Peyer's patch (tissue), 4 donors: ENCODE data around the gene CENPO. TPM values are rescaled to one million over a fixed set of nuclear protein-coding genes. Genes with fewer than 3 reads are reported as not detected.

Experiments used
- DNase-seq, 3 donors: peaks; one replicate each; pipeline ENCODE4 v3.0.0-alpha.2; 2017 to 2019
- H3K27ac ChIP-seq, 4 donors: fragments of 200-600 bp; sonication (generic); one replicate each; pipeline ENCODE4 v1.5.1; 2016 to 2019
- H3K27me3 ChIP-seq, 2 donors: fragments of 200-600 bp; sonication (generic); one replicate each; pipeline ENCODE4 v1.5.1; 2019
- H3K36me3 ChIP-seq, 3 donors: fragments of 200-600 bp; sonication (generic); one replicate each; pipeline ENCODE4 v1.5.1; 2016 to 2019
- H3K4me1 ChIP-seq, 4 donors: fragments of 200-600 bp; sonication (generic); one replicate each; pipeline ENCODE4 v1.5.1; 2016 to 2019
- H3K4me3 ChIP-seq, 4 donors: fragments of 200-600 bp; sonication (generic); 1 replicate in 3 of 4; 2 replicates in 1 of 4; pipeline ENCODE4 v1.5.1; 2016 to 2019; ENCODE audit warnings: mild to moderate bottlenecking in 1 of 4
- H3K9me3 ChIP-seq, 4 donors: fragments of 200-600 bp; sonication (generic); one replicate each; pipeline ENCODE4 v1.5.1; 2016 to 2019; ENCODE audit warnings: mild to moderate bottlenecking in 1 of 4
- POLR2A ChIP-seq, 2 donors: fragments of 450-650 bp; IDR thresholded peaks; one replicate each; pipeline ENCODE4 v1.5.1; 2017; ENCODE audit warnings: antibody characterized with exemption in 2 of 2, mild to moderate bottlenecking in 2 of 2, moderate library complexity in 2 of 2
- total RNA-seq, 4 donors: library from RNA; depleted of rRNA; stranded (reverse); fragments of >200 nt; gene quantifications; one replicate each; pipeline ENCODE4 v1.1.0, GENCODE V29; 2016
- TF ChIP-seq, protein P1 (sequence below), 6 experiments: fragments of 450-650 bp in 4 of 6; fragments of 200-600 bp in 2 of 6; sonication (generic) in 1 of 6; IDR thresholded peaks; one replicate each; pipeline ENCODE4 v1.5.1; 2017 to 2019; ENCODE audit warnings: antibody characterized with exemption in 6 of 6, mild to moderate bottlenecking in 3 of 6, moderate library complexity in 1 of 6

Gene CENPO
- total RNA-seq, 4 donors from 2014 or later, result 8.5 to 10.7 (median 10.0) TPM

DNA sequence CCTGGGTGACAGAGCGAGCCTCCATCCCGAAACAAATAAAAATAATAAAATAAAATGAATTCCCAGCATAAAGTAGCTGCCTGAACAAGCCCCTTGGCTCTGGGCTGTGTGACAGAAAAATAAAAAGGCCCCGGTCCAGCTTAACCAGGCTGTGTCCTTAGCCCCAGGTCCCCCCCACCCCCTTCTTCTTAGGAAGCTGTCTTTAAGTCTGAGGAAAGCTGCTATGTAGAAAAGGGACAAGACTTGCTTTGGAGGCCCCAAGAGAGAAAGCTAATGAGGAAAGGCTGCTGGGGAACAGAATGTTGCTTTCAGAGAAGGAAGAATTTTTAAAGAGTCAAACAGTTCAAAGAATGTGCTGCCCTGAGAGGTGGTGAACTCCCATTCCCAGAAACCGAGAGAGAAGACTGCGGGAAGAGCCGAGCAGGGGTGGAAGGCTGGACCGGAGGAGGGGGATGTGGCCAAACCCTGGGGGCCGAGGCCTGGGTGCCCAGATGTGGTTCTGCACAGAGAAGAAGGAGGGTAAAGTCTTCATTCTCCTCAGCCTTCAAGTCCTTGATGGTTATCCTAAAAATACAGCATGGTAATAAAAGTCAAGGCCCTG is 61.9 kb downstream of the CENPO start:
- H3K9me3 ChIP-seq, result no peaks in the 10 kb centered on the region
- TF ChIP-seq, protein P1, sequence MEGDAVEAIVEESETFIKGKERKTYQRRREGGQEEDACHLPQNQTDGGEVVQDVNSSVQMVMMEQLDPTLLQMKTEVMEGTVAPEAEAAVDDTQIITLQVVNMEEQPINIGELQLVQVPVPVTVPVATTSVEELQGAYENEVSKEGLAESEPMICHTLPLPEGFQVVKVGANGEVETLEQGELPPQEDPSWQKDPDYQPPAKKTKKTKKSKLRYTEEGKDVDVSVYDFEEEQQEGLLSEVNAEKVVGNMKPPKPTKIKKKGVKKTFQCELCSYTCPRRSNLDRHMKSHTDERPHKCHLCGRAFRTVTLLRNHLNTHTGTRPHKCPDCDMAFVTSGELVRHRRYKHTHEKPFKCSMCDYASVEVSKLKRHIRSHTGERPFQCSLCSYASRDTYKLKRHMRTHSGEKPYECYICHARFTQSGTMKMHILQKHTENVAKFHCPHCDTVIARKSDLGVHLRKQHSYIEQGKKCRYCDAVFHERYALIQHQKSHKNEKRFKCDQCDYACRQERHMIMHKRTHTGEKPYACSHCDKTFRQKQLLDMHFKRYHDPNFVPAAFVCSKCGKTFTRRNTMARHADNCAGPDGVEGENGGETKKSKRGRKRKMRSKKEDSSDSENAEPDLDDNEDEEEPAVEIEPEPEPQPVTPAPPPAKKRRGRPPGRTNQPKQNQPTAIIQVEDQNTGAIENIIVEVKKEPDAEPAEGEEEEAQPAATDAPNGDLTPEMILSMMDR (IDR thresholded peaks at IDR 0.05), result no peak
- no peak for TF ChIP-seq POLR2A (IDR thresholded peaks at IDR 0.05)
- no peaks in the 10 kb centered on the region for H3K36me3 ChIP-seq
- peak overlapping the region in 3 of 4 donors; percentile 6 to 59 (median 24) for H3K27ac ChIP-seq
- no peaks in the 10 kb centered on the region for H3K27me3 ChIP-seq
- H3K4me3 ChIP-seq, result no peak overlapping the region
- DNase-seq, result no peak
- H3K4me1 ChIP-seq, result peaks cover 0 to 11% (median 0%) of the 10 kb centered on the region in 4 donors

DNA sequence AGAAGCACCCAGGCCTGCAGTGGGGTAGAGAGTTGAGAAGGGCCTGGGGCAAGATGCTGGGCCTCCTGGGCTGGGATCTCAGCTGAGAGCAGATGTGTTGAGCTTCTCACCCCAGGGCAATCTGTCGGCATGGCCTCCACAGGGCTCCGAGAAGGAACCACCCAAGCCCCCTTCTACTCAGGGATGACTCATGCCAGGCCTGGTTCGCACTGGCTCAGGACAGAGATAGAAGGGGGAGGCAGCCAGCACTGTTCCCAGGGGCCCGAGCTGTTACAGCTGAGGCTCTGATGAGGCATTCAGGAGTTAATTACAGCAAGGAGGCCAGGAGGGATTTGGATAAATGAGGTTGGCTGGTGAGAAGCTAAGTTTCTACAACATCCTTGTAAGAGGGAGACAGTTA is 62.5 kb downstream of the CENPO start:
- TF ChIP-seq POLR2A (IDR thresholded peaks at IDR 0.05), result no peak
- TF ChIP-seq, protein P1 (IDR thresholded peaks at IDR 0.05), result no peak
- H3K4me3 ChIP-seq, result no peak overlapping the region
- H3K4me1 ChIP-seq, result peaks cover 0 to 11% (median 0%) of the 10 kb centered on the region in 4 donors
- no peaks in the 10 kb centered on the region for H3K36me3 ChIP-seq
- no peaks in the 10 kb centered on the region for H3K27me3 ChIP-seq
- no peaks in the 10 kb centered on the region for H3K9me3 ChIP-seq
- DNase-seq, result no peak
- H3K27ac ChIP-seq, result peak overlapping the region in 3 of 4 donors; percentile 22 to 59 (median 24)

DNA sequence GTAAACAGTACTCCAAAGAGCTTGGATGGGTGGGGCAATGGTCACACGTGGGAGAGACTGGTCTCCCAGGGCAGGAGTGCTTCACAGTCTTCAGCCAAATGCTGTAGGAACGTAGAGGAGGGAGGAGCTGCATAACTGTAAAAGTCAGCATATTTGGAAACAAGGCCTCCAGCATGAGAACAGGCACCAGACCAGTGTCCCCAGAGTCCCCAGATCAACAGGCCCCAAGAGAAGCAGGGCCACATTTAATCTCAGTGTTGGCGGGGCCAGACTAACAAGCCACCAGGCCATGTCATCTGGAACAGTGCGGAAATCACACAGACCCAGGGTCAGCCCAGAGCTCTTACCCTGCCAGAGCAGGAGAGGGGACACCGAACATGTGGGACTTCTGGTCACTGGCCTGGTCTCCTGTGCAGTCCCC is 63.6 kb downstream of the CENPO start:
- peak overlapping the region in 1 of 4 donors; percentile 22 for H3K27ac ChIP-seq
- no peak for TF ChIP-seq POLR2A (IDR thresholded peaks at IDR 0.05)
- TF ChIP-seq, protein P1 (IDR thresholded peaks at IDR 0.05), result no peak
- H3K4me1 ChIP-seq, result peaks cover 0 to 11% (median 0%) of the 10 kb centered on the region in 4 donors
- no peaks in the 10 kb centered on the region for H3K36me3 ChIP-seq
- H3K9me3 ChIP-seq, result no peaks in the 10 kb centered on the region
- H3K4me3 ChIP-seq, result no peak overlapping the region
- DNase-seq, result no peak
- H3K27me3 ChIP-seq, result no peaks in the 10 kb centered on the region

DNA sequence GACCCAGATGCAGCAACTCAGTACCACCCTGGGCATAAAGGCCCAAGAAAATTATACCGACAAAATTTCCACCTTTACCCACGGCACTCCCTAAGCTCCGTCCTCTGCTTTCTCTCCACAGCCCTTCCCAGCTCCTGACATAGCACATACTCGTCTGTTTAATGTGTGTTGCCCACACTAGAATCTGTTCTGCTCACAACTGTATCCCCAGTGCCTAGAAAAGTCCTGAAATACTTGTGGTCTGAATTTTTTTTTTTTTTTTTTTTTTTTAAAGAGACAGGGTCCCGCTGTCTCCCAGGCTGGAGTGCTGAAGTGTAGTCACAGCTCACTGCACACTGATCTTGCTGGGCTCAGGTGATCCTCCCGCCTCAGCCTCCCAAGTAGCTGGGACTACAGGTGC is 64.5 kb downstream of the CENPO start:
- no peak for DNase-seq
- Histone ChIP-seq H3K27ac (peak overlapping the region in 2 of 4 donors; percentile 7 to 22), H3K36me3 (no peaks in the 10 kb centered on the region), H3K9me3 (no peaks in the 10 kb centered on the region), H3K4me1 (peaks cover 0 to 11% (median 0%) of the 10 kb centered on the region in 4 donors), H3K4me3 (no peak overlapping the region), H3K27me3 (no peaks in the 10 kb centered on the region)
- no peak for TF ChIP-seq POLR2A (IDR thresholded peaks at IDR 0.05)
- TF ChIP-seq, protein P1 (IDR thresholded peaks at IDR 0.05), result no peak

DNA sequence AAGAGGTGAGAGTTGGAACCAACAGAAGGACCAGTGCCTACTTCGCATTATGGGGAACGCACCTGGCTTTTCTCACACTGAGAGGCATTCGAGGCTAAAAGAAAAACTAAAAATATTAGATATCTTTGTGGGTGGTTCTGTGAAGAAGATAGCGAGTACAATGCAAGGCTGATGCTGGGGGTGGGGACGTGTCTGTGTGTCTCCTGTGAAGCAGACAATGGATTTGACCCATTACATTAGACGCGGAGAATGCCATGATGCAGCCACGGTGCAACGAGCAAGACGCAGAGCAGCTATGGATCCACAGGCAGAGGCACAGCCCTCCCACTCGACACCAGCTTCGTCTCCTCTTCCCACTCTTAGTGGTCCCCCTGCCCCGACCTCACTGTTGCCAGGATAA is 65.8 kb downstream of the CENPO start:
- DNase-seq, result no peak
- H3K27me3 ChIP-seq, result no peaks in the 10 kb centered on the region
- H3K27ac ChIP-seq, result no peak overlapping the region
- H3K36me3 ChIP-seq, result no peaks in the 10 kb centered on the region
- H3K4me3 ChIP-seq, result no peak overlapping the region
- TF ChIP-seq POLR2A (IDR thresholded peaks at IDR 0.05), result no peak
- TF ChIP-seq, protein P1 (IDR thresholded peaks at IDR 0.05), result no peak
- H3K4me1 ChIP-seq, result peaks cover 0 to 11% (median 0%) of the 10 kb centered on the region in 4 donors
- H3K9me3 ChIP-seq, result no peaks in the 10 kb centered on the region
